Measurements from ENCODE around the gene PCSK2.

PCSK2 gene

DNA sequence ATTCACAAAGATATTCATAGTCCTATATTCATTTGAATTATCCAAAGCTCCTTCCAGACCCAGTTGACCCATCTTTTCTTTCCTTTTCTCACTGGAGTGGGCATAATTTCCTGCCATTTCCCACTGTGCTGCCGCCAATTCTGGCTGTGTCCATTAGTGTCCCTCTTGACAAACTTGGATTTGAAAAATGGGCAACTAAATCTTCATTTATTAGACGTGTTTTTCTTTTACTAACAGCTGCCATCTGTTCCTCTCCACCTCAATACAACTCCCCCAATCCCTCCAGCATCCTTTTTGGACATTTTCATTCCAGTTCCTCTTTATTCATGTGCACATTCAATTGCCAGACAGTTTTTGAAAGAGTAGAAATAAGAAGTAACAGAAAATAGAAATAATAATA lies 90.5 kb downstream of the PCSK2 start:
- Histone ChIP-seq H3K27me3 (ENCODE audit: insufficient read depth, low read length) (no peaks in the 10 kb centered on the region), H3K18ac (ENCODE audit: low read length) (no peak overlapping the region), H3K4me3 (ENCODE audit: low read depth, low read length) (no peak overlapping the region), H3K27ac (ENCODE audit: low read depth, low read length) (no peak overlapping the region), H3K14ac (ENCODE audit: low read length) (no peak overlapping the region), H3K23ac (ENCODE audit: low read length) (no peak overlapping the region), H3K79me1 (ENCODE audit: low read length) (no peaks in the 10 kb centered on the region), H2BK5ac (ENCODE audit: low read depth, low read length, poor library complexity) (no peak overlapping the region), H2AFZ (ENCODE audit: insufficient read depth, low read length, poor library complexity) (no peak overlapping the region), H3K79me2 (ENCODE audit: control insufficient read depth, insufficient read depth, low read length, poor library complexity) (no peaks in the 10 kb centered on the region), H3K9ac (ENCODE audit: low read length) (no peak overlapping the region), H4K91ac (ENCODE audit: low read depth, low read length) (no peak overlapping the region), H2BK12ac (ENCODE audit: low read length) (no peak overlapping the region), H3K4me2 (ENCODE audit: low read length) (no peak overlapping the region), H4K8ac (ENCODE audit: low read depth, low read length) (no peak overlapping the region), H3K9me3 (ENCODE audit: insufficient read depth, low read depth, low read length) (no peaks in the 10 kb centered on the region), H3K36me3 (ENCODE audit: control insufficient read depth in 1 of 2, insufficient read depth in 2 of 2, low read length in 2 of 2) (no peaks in the 10 kb centered on the region), H2AK5ac (ENCODE audit: low read length) (no peak overlapping the region), H2BK120ac (ENCODE audit: insufficient read depth, low read length, poor library complexity) (no peak overlapping the region), H3K4me1 (ENCODE audit: control insufficient read depth in 1 of 2, insufficient read depth in 2 of 2, low read length in 2 of 2) (no peaks in the 10 kb centered on the region), H3K4ac (ENCODE audit: low read depth, low read length) (no peak overlapping the region), H4K12ac (ENCODE audit: low read depth, low read length) (no peak overlapping the region)
- no CpG with 5 or more reads among the region's 2 CpGs for WGBS (ENCODE audit: extremely low coverage, insufficient coverage, insufficient read length)
- DNase-seq: no peak

DNA sequence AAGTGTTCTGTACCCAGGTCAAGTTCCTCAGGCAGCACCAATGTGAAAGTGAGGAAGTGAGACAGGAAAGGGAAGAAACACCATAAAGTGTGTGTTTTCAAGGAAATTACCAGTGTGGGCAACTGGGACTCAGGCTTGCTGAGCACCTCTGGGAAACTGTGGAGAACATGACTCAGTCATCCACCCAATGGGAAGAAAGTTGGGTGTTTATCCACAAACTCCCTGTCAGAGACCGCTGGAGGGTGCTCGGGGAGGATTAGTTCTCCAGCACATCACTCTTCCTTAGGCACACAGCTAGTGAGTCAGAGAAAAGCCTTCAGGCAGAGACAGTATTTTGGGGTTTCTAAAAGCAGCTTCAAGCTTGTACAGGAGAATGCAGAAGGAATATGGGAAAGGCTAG lies 93.6 kb downstream of the PCSK2 start:
- Histone ChIP-seq H4K12ac (ENCODE audit: low read depth, low read length) (no peak overlapping the region), H3K36me3 (ENCODE audit: control insufficient read depth in 1 of 2, insufficient read depth in 2 of 2, low read length in 2 of 2) (no peaks in the 10 kb centered on the region), H3K79me2 (ENCODE audit: control insufficient read depth, insufficient read depth, low read length, poor library complexity) (no peaks in the 10 kb centered on the region), H2BK120ac (ENCODE audit: insufficient read depth, low read length, poor library complexity) (no peak overlapping the region), H3K4me2 (ENCODE audit: low read length) (no peak overlapping the region), H3K23ac (ENCODE audit: low read length) (no peak overlapping the region), H2AFZ (ENCODE audit: insufficient read depth, low read length, poor library complexity) (no peak overlapping the region), H3K9ac (ENCODE audit: low read length) (no peak overlapping the region), H3K4ac (ENCODE audit: low read depth, low read length) (no peak overlapping the region), H2BK12ac (ENCODE audit: low read length) (no peak overlapping the region), H3K27me3 (ENCODE audit: insufficient read depth, low read length) (no peaks in the 10 kb centered on the region), H3K27ac (ENCODE audit: low read depth, low read length) (no peak overlapping the region), H3K14ac (ENCODE audit: low read length) (no peak overlapping the region), H2AK5ac (ENCODE audit: low read length) (no peak overlapping the region), H3K4me1 (ENCODE audit: control insufficient read depth in 1 of 2, insufficient read depth in 2 of 2, low read length in 2 of 2) (no peaks in the 10 kb centered on the region), H4K91ac (ENCODE audit: low read depth, low read length) (no peak overlapping the region), H3K79me1 (ENCODE audit: low read length) (no peaks in the 10 kb centered on the region), H3K4me3 (ENCODE audit: low read depth, low read length) (no peak overlapping the region), H4K8ac (ENCODE audit: low read depth, low read length) (no peak overlapping the region), H2BK5ac (ENCODE audit: low read depth, low read length, poor library complexity) (no peak overlapping the region), H3K18ac (ENCODE audit: low read length) (no peak overlapping the region), H3K9me3 (ENCODE audit: insufficient read depth, low read depth, low read length) (no peaks in the 10 kb centered on the region)
- DNase-seq: no peak
- WGBS (ENCODE audit: extremely low coverage, insufficient coverage, insufficient read length): no CpG with 5 or more reads among the region's 2 CpGs

DNA sequence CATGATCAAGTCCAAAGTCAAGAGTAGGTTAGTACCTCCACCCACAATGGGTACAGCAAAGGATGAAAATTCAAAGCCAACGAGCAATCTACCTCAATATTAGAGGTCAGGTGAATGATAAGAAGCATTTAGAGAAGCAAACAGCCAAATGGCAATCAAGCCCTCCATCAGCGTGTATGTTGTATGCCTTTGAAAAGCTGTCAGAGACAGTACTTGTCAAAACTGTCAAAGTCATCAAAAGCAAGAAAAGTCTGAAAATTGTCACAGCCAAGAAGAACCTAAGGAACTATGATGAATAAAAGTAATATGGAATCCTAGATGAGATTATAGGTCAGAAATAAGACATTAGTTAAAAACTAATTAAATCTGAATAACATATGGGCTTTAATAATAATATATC lies 99.3 kb downstream of the PCSK2 start:
- H3K4me2 ChIP-seq (ENCODE audit: low read length): no peak overlapping the region
- no peak overlapping the region for H2AFZ ChIP-seq (ENCODE audit: insufficient read depth, low read length, poor library complexity)
- no peaks in the 10 kb centered on the region for H3K27me3 ChIP-seq (ENCODE audit: insufficient read depth, low read length)
- H3K23ac ChIP-seq (ENCODE audit: low read length): no peak overlapping the region
- H3K27ac ChIP-seq (ENCODE audit: low read depth, low read length): no peak overlapping the region
- H3K14ac ChIP-seq (ENCODE audit: low read length): no peak overlapping the region
- H3K36me3 ChIP-seq (ENCODE audit: control insufficient read depth in 1 of 2, insufficient read depth in 2 of 2, low read length in 2 of 2): no peaks in the 10 kb centered on the region
- H3K9me3 ChIP-seq (ENCODE audit: insufficient read depth, low read depth, low read length): no peaks in the 10 kb centered on the region
- WGBS (ENCODE audit: extremely low coverage, insufficient coverage, insufficient read length): no CpG with 5 or more reads among the region's 2 CpGs
- no peak overlapping the region for H3K9ac ChIP-seq (ENCODE audit: low read length)
- no peaks in the 10 kb centered on the region for H3K4me1 ChIP-seq (ENCODE audit: control insufficient read depth in 1 of 2, insufficient read depth in 2 of 2, low read length in 2 of 2)
- no peak overlapping the region for H2BK12ac ChIP-seq (ENCODE audit: low read length)
- no peak overlapping the region for H2BK5ac ChIP-seq (ENCODE audit: low read depth, low read length, poor library complexity)
- no peak overlapping the region for H4K91ac ChIP-seq (ENCODE audit: low read depth, low read length)
- H3K18ac ChIP-seq (ENCODE audit: low read length): no peak overlapping the region
- H3K79me2 ChIP-seq (ENCODE audit: control insufficient read depth, insufficient read depth, low read length, poor library complexity): no peaks in the 10 kb centered on the region
- no peak overlapping the region for H3K4ac ChIP-seq (ENCODE audit: low read depth, low read length)
- H4K12ac ChIP-seq (ENCODE audit: low read depth, low read length): no peak overlapping the region
- H2AK5ac ChIP-seq (ENCODE audit: low read length): no peak overlapping the region
- H3K79me1 ChIP-seq (ENCODE audit: low read length): no peaks in the 10 kb centered on the region
- H2BK120ac ChIP-seq (ENCODE audit: insufficient read depth, low read length, poor library complexity): no peak overlapping the region
- DNase-seq: no peak
- H4K8ac ChIP-seq (ENCODE audit: low read depth, low read length): no peak overlapping the region
- no peak overlapping the region for H3K4me3 ChIP-seq (ENCODE audit: low read depth, low read length)

DNA sequence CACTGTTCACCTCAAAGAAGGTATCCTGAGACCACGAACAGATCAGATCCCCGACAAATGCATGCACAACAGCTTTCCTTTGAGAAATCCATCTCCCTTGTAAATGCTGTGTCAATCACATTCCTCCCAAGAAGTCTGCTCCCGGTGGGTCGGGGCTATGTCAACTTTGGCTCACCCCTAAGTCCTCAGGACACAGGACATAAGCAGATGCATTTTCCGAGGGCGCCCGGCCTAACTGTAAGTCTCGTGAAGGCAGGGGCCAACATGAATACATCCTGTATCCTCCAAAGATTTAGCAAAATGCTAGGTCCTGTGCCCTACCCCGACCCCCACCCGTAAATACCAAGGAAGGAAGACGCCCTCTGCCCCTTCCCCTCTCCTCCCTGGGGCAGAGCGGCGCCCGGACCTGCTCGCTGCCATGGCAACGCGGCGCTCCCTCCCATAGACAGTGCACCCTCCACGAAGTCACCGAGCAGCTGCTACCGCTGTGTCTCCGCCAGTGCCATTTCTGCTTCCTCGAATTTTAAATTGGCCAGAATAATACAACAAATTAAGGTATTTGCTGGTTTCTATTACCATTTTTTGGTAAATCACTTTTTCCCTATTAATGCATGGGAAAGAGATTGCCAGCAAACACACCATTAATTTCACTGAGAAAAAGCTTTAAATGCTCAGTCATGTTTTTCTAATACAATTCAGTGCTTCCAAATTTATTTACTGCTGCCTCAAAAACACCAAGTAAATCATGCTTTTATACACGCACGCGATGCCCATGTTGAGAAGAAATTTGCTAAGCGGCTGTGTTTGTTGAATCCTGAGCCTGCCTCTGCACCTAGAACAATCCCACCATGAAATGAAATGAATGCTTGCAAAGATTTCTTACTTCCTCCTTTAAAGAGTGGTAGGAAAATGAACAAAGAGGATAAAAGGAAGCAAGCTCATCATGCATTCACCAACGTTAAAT lies 100.6 kb downstream of the PCSK2 start:
- no peaks in the 10 kb centered on the region for H3K79me1 ChIP-seq (ENCODE audit: low read length)
- no peak overlapping the region for H2BK120ac ChIP-seq (ENCODE audit: insufficient read depth, low read length, poor library complexity)
- H3K4me2 ChIP-seq (ENCODE audit: low read length): no peak overlapping the region
- H3K79me2 ChIP-seq (ENCODE audit: control insufficient read depth, insufficient read depth, low read length, poor library complexity): no peaks in the 10 kb centered on the region
- H3K23ac ChIP-seq (ENCODE audit: low read length): no peak overlapping the region
- H4K91ac ChIP-seq (ENCODE audit: low read depth, low read length): no peak overlapping the region
- H3K4me1 ChIP-seq (ENCODE audit: control insufficient read depth in 1 of 2, insufficient read depth in 2 of 2, low read length in 2 of 2): no peaks in the 10 kb centered on the region
- H3K36me3 ChIP-seq (ENCODE audit: control insufficient read depth in 1 of 2, insufficient read depth in 2 of 2, low read length in 2 of 2): no peaks in the 10 kb centered on the region
- H2BK12ac ChIP-seq (ENCODE audit: low read length): no peak overlapping the region
- H3K9ac ChIP-seq (ENCODE audit: low read length): no peak overlapping the region
- H3K4ac ChIP-seq (ENCODE audit: low read depth, low read length): no peak overlapping the region
- H3K27ac ChIP-seq (ENCODE audit: low read depth, low read length): no peak overlapping the region
- no peaks in the 10 kb centered on the region for H3K27me3 ChIP-seq (ENCODE audit: insufficient read depth, low read length)
- DNase-seq: no peak
- H3K9me3 ChIP-seq (ENCODE audit: insufficient read depth, low read depth, low read length): no peaks in the 10 kb centered on the region
- no peak overlapping the region for H2AK5ac ChIP-seq (ENCODE audit: low read length)
- no peak overlapping the region for H3K14ac ChIP-seq (ENCODE audit: low read length)
- no peak overlapping the region for H2BK5ac ChIP-seq (ENCODE audit: low read depth, low read length, poor library complexity)
- no peak overlapping the region for H3K4me3 ChIP-seq (ENCODE audit: low read depth, low read length)
- no CpG with 5 or more reads among the region's 28 CpGs for WGBS (ENCODE audit: extremely low coverage, insufficient coverage, insufficient read length)
- no peak overlapping the region for H4K12ac ChIP-seq (ENCODE audit: low read depth, low read length)
- H3K18ac ChIP-seq (ENCODE audit: low read length): no peak overlapping the region
- H2AFZ ChIP-seq (ENCODE audit: insufficient read depth, low read length, poor library complexity): no peak overlapping the region
- H4K8ac ChIP-seq (ENCODE audit: low read depth, low read length): no peak overlapping the region
